CD4-positive, alpha-beta T cell (primary cell): ENCODE results near the gene ACCS. TPM values are rescaled to one million over a fixed set of nuclear protein-coding genes. Genes with fewer than 3 reads are reported as not detected.

ENCODE experiments used
- ATAC-seq: fragments of 200-7000 bp; cut with Tn5 transposase; one replicate; pipeline ENCODE4 v1.10.0; 2022; ENCODE audit warnings: mild to moderate bottlenecking; ENCODE audit not compliant: poor library complexity
- CTCF ChIA-PET: fragments of 350-600 bp; sonication (Branson Sonifier 250); formaldehyde crosslinking; loops from one replicate; lab custom pipeline; 2021; ENCODE audit warnings: antibody characterized with exemption, inconsistent platforms; lab: Charles Lee
- POLR2A ChIA-PET: fragments of 350-600 bp; sonication (Branson Sonifier 250); formaldehyde crosslinking; loops from one replicate; lab custom pipeline; 2021; ENCODE audit warnings: antibody characterized with exemption, inconsistent platforms; lab: Charles Lee
- DNase-seq, 14 experiments: peaks; one replicate each; pipeline ENCODE4 v3.0.0-alpha.2; 2013 to 2020; ENCODE audit warnings: mixed read lengths in 2 of 14
- H3K27ac ChIP-seq, 2 donors: one replicate each; pipeline versions ENCODE4 v1.5.1 to v1.7.0; 2013; ENCODE audit warnings: low read length in 2 of 2, low read depth in 1 of 2, mild to moderate bottlenecking in 1 of 2
- H3K27me3 ChIP-seq, 2 experiments: 1 replicate in 1 of 2; 2 replicates in 1 of 2; pipeline versions ENCODE4 v1.6.1 to v1.7.0; 2013; ENCODE audit warnings: low read length in 2 of 2, control low read depth in 1 of 2, mild to moderate bottlenecking in 1 of 2, moderate library complexity in 1 of 2; ENCODE audit not compliant: insufficient read depth in 2 of 2, control insufficient read depth in 1 of 2
- H3K36me3 ChIP-seq: one replicate; pipeline ENCODE4 v1.6.1; 2013; ENCODE audit warnings: low read length, control low read depth; ENCODE audit not compliant: insufficient read depth
- H3K4me1 ChIP-seq: one replicate; pipeline ENCODE4 v1.6.1; 2013; ENCODE audit warnings: low read length, control low read depth; ENCODE audit not compliant: insufficient read depth
- H3K4me3 ChIP-seq: one replicate; pipeline ENCODE4 v1.5.1; 2013; ENCODE audit warnings: mild to moderate bottlenecking, low read length, moderate library complexity
- H3K9me3 ChIP-seq, 2 experiments: 1 replicate in 1 of 2; 2 replicates in 1 of 2; pipeline versions ENCODE4 v1.6.1 to v1.7.0; 2013; ENCODE audit warnings: low read length in 2 of 2, mild to moderate bottlenecking in 2 of 2, control low read depth in 1 of 2, moderate library complexity in 1 of 2; ENCODE audit not compliant: control insufficient read depth in 1 of 2, insufficient read depth in 1 of 2
- H3K27ac Mint-ChIP-seq: one replicate; pipeline ENCODE4 v1.8.0; 2020; ENCODE audit warnings: mixed read lengths
- H3K27me3 Mint-ChIP-seq: one replicate; pipeline ENCODE4 v1.8.0; 2021; ENCODE audit warnings: mixed read lengths
- H3K36me3 Mint-ChIP-seq: one replicate; pipeline ENCODE4 v1.8.0; 2021; ENCODE audit warnings: low read depth, mixed read lengths
- H3K4me1 Mint-ChIP-seq: one replicate; pipeline ENCODE4 v1.8.0; 2021; ENCODE audit warnings: low read depth, mixed read lengths
- H3K4me3 Mint-ChIP-seq: one replicate; pipeline ENCODE4 v1.8.0; 2020; ENCODE audit warnings: mild to moderate bottlenecking, mixed read lengths
- H3K9me3 Mint-ChIP-seq: one replicate; pipeline ENCODE4 v1.8.0; 2020; ENCODE audit warnings: mixed read lengths
- CTCF ChIP-seq: fragments of 200-600 bp; IDR thresholded peaks from one replicate; pipeline ENCODE4 v1.8.0; 2022; ENCODE audit warnings: antibody characterized with exemption, mild to moderate bottlenecking
- intact Hi-C, 2 experiments: fragments of 100-400 bp; cut with DNase I in 1 of 2; cut with micrococcal nuclease in 1 of 2; formaldehyde crosslinking; loops; one replicate each; pipeline versions ENCODE4 v1.15.1 to v1.9.0; 2023 to 2025; cut with DNase I, micrococcal nuclease
- polyA plus RNA-seq, 2 donors: library from polyadenylated mRNA; unstranded; fragments of 120-200 nt; gene quantifications; one replicate each; pipeline ENCODE4 v1.2.1, GENCODE V29; 2013
- total RNA-seq, 174 experiments: library from RNA in 2 of 174; stranded (reverse) in 2 of 174; gene quantifications; one replicate each; pipeline ENCODE4 v1.2.3 and lab custom pipeline; 2021 to 2026

The ACCS gene
- total RNA-seq (10 to 100 TPM; 17.7 to 18.7 TPM), total RNA-seq (lab: John Stamatoyannopoulos, UW) (0.68 to 43.7 (median 13.4) reads per million in 172 experiments)
- 17.3 TPM for polyA plus RNA-seq (2013, experiment 1 of 2)
- 17.7 TPM for polyA plus RNA-seq (2013, experiment 2 of 2)

GRCh38 chr11:44065841-44066731, at the start of gene ACCS:
TSS of gene ACCS (plus strand) at chr11:44066270. CDS start at chr11:44067628, 1,358 bp downstream.
- no peaks in the 10 kb centered on the region for H3K27me3 ChIP-seq
- no peaks in the 10 kb centered on the region for H3K9me3 Mint-ChIP-seq
- intact Hi-C loops, result loop anchor here (2.0 to 10.0 kb wide), 5 partner anchors 29 to 759 kb away; partner anchors contain the start of genes ALKBH3 (in 1 of the 2), EXT2 (in 1 of the 2) and HSD17B12 (in 1 of the 2)
- H3K4me3 ChIP-seq, result peak within 1 kb of the TSS; percentile 90
- no peaks in the 10 kb centered on the region for H3K36me3 Mint-ChIP-seq
- peak within 1 kb of the TSS; percentile 88 for H3K27ac Mint-ChIP-seq
- peak; percentile 90 for TF ChIP-seq CTCF
- no peaks in the 10 kb centered on the region for H3K27me3 Mint-ChIP-seq
- H3K4me1 Mint-ChIP-seq, result peaks cover 30% of the 10 kb centered on the region
- no peaks in the 10 kb centered on the region for H3K9me3 ChIP-seq
- H3K4me1 ChIP-seq, result peaks cover 20% of the 10 kb centered on the region
- DNase-seq (peak; percentile 75 to 96 (median 86)), ATAC-seq (peak; percentile 95)
- CTCF ChIA-PET, result interaction anchor here (0.8 to 3.0 kb wide), 5 partner anchors 21 to 44 kb away, joined by 3 to 20 read pairs (median 4); partner anchors contain the start of gene EXT2
- peaks cover 2% of the 10 kb centered on the region for H3K36me3 ChIP-seq
- peak within 1 kb of the TSS; percentile 89 for H3K4me3 Mint-ChIP-seq
- H3K27ac ChIP-seq, result peak within 1 kb of the TSS; percentile 59 to 65
- POLR2A ChIA-PET, result interaction anchor here (0.6 to 1.5 kb wide), 3 partner anchors 29 to 544 kb away, joined by 3 to 14 read pairs (median 7); partner anchors contain the start of gene EXT2

DNA sequence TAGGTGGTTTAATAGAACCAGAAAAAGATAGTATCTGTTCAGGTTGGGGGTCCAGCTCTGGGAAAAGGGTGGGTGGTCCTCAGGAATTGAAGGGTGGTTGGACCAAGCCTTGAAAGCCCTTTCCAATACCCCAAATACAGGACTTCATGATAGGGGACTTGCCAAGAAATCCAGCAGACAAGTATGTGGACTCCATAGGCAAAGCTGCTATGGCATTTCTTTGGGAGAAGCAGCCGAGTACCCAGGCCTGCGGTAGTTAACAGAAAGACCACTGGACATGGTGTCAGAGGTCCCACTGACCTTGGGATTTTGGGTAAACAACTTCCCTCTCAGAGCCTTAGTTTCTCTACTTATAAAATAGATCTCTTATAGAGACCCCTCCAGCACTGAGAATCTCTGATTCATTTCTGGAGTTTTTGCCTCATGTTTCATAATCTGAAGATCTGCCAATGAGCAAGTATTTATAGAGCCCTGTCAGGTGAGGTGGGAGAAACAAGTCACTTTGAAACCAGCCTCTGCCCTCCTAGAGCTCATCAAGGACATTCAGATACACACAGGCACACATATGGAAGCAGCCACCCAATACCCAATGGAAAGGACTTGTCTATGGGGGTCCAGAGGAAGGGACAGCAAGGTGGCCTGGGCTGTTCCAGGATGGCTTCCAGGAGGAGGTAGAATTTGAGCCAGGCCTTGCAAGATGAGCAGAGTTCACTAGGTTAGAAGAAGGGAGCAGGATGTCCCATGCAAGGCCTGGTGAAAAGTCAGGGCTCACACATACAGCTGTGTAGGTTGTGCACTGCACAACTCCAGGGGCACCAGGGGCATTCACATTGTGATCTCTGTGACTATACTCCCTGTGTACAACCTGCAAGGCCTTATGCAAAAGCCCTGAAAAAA, 49.3 kb upstream of the ACCS start:
- Mint-ChIP-seq H3K36me3 (no peaks in the 10 kb centered on the region), H3K27ac (no peak overlapping the region), H3K4me1 (no peaks in the 10 kb centered on the region), H3K4me3 (no peak overlapping the region), H3K27me3 (peaks cover 8% of the 10 kb centered on the region), H3K9me3 (peaks cover 4% of the 10 kb centered on the region)
- Histone ChIP-seq H3K36me3 (no peaks in the 10 kb centered on the region), H3K9me3 (no peaks in the 10 kb centered on the region), H3K4me1 (no peaks in the 10 kb centered on the region), H3K4me3 (no peak overlapping the region), H3K27ac (no peak overlapping the region), H3K27me3 (peaks cover 0 to 3% of the 10 kb centered on the region in 2 experiments)
- ATAC-seq (no peak), DNase-seq (no peak)
- intact Hi-C loops, result no loop called here
- no peak for TF ChIP-seq CTCF
- ChIA-PET POLR2A (no interaction called here), CTCF (no interaction called here)
